ENCODE data around the gene TAOK3. TPM values are rescaled to one million over a fixed set of nuclear protein-coding genes. Genes with fewer than 3 reads are reported as not detected.

TAOK3 gene
- total and polyA plus RNA-seq, 9 of the 15 experiments (the other 6 are each of a cell fraction or from before 2014, with no cell fraction given) = 24.3 to 83.5 (median 47.1) TPM

GRCh38 chr12:118420673-118421072 is 48.0 kb upstream of the TAOK3 start (continued):
- TF ChIP-seq MGA (IDR thresholded peaks at IDR 0.05) (no peak), ZC3H8 (IDR thresholded peaks at IDR 0.05) (no peak), ZNF449 (CRISPR knock-in tag; IDR thresholded peaks at IDR 0.05) (no peak), KLF1 (tag; IDR thresholded peaks at IDR 0.05) (no peak), RAD21 (CRISPR knock-in tag; conservative IDR thresholded peaks at IDR 0.05 in 1 of 2, IDR thresholded peaks at IDR 0.05 in 1 of 2) (no peak), ZNF431 (CRISPR knock-in tag; IDR thresholded peaks at IDR 0.05) (no peak), ADNP (tag; IDR thresholded peaks at IDR 0.05) (0 out of 2 replicates have a peak, but pooled peaks have one; percentile 40), ZNF696 (CRISPR knock-in tag; conservative IDR thresholded peaks at IDR 0.05) (no peak), ZNF695 (CRISPR knock-in tag; IDR thresholded peaks at IDR 0.05) (no peak), KLF10 (CRISPR knock-in tag; IDR thresholded peaks at IDR 0.05) (no peak), RBM25 (IDR thresholded peaks at IDR 0.05; ENCODE audit: low read depth, low read length, severe bottlenecking) (peak; percentile 95), FOXO4 (CRISPR knock-in tag; IDR thresholded peaks at IDR 0.05) (no peak), MXI1 (IDR thresholded peaks at IDR 0.05; ENCODE audit: low read depth, low read length) (no peak), KDM1A (IDR thresholded peaks at IDR 0.05) (0 out of 4 replicates have a peak, but pooled peaks have one; percentile 10 to 21), ASH1L (IDR thresholded peaks at IDR 0.05; ENCODE audit: borderline replicate concordance, low read depth, partially characterized antibody) (no peak), TRIM24 (IDR thresholded peaks at IDR 0.05) (no peak)

All from K562 (cell line).